Hindlimb muscle (tissue), 1 donor: Measurements from ENCODE around the gene TERC. TPM values are rescaled to one million over a fixed set of nuclear protein-coding genes. Genes with fewer than 3 reads are reported as not detected.
A peak's percentile ranks its signal among the peaks of the same experiment; 100 is the strongest.
"Not testable (repeated sequence)": the region's sequence is repeated elsewhere in the genome, so short reads cannot be mapped to it uniquely, and the experiment has no call there.

Experiments used
- DNase-seq: peaks from one replicate; pipeline ENCODE4 v3.0.0-alpha.2; 2013
- polyA plus RNA-seq: library from polyadenylated mRNA; unstranded; fragments of 120-200 nt; gene quantifications from one replicate; pipeline ENCODE4 v1.2.1, GENCODE V29; 2013; ENCODE audit not compliant: insufficient read length

The TERC gene
- polyA plus RNA-seq, 1 donor, result not detected

GRCh38 chr3:169771497-169772304 lies 6.8 kb upstream of the TERC start:
- DNase-seq, result peak; percentile 85

GRCh38 chr3:169769287-169770181 lies 4.7 kb upstream of the TERC start, which contains the start of gene ACTRT3:
Gene ACTRT3, minus strand, starts transcription at chr3:169769561. Its CDS starts 41 bp downstream, at chr3:169769520.
- DNase-seq, result peak; percentile 66

- peak; percentile 77 for DNase-seq
Observed at GRCh38 chr3:169764312-169764881, 463 bp downstream of the TERC start.

- DNase-seq, result no peak
Observed at GRCh38 chr3:169760479-169760878, 4.4 kb downstream of the TERC start.

- no peak for DNase-seq
Observed at GRCh38 chr3:169759256-169759655, 5.6 kb downstream of the TERC start.

GRCh38 chr3:169758359-169758994 lies 6.4 kb downstream of the TERC start:
- no peak for DNase-seq

GRCh38 chr3:169755488-169755887 lies 9.4 kb downstream of the TERC start:
- no peak for DNase-seq

GRCh38 chr3:169754711-169755110 lies 10.1 kb downstream of the TERC start:
- DNase-seq, result no peak

GRCh38 chr3:169751875-169752274 lies 13.0 kb downstream of the TERC start:
- no peak for DNase-seq

GRCh38 chr3:169750665-169751064 lies 14.2 kb downstream of the TERC start:
- DNase-seq, result no peak

- no peak for DNase-seq
Observed at GRCh38 chr3:169748670-169749069, 16.2 kb downstream of the TERC start.

- DNase-seq, result no peak
Observed at GRCh38 chr3:169746924-169747323, 17.9 kb downstream of the TERC start.

GRCh38 chr3:169744366-169745054 lies 20.4 kb downstream of the TERC start:
- no peak for DNase-seq

GRCh38 chr3:169739067-169739466 lies 25.8 kb downstream of the TERC start:
- DNase-seq, result no peak

GRCh38 chr3:169731857-169732256 lies 33.0 kb downstream of the TERC start:
- not testable (repeated sequence) for DNase-seq

- DNase-seq, result no peak
Observed at GRCh38 chr3:169722724-169723123, 42.1 kb downstream of the TERC start.

GRCh38 chr3:169718415-169718814 lies 46.4 kb downstream of the TERC start:
- DNase-seq, result not testable (repeated sequence)
